Airway epithelial cell (primary cell): ENCODE measurements around the gene KLHDC1. TPM values are rescaled to one million over a fixed set of nuclear protein-coding genes. Genes with fewer than 3 reads are reported as not detected.

ENCODE experiments used
- total RNA-seq: library from RNA; depleted of rRNA; stranded (reverse); fragments of >200 nt; gene quantifications from 2 replicates; pipeline ENCODE4 v1.2.3, GENCODE V29; 2015

KLHDC1 gene
- 0.14 and 0.51 TPM in 2 replicates for total RNA-seq

GRCh38 chr14:49692811-49693734 is at the start of gene KLHDC1:
TSS of gene KLHDC1 (plus strand) at chr14:49693120. CDS start at chr14:49693195, 75 bp downstream.

GRCh38 chr14:49687942-49688700 is 4.8 kb upstream of the KLHDC1 start, which contains the start of gene POLE2:
TSS of gene POLE2 (minus strand) at chr14:49688214. CDS start at chr14:49688203, 11 bp downstream.

GRCh38 chr14:49767571-49768300 is 74.8 kb downstream of the KLHDC1 start, which contains the start of gene KLHDC2:
TSS of gene KLHDC2 (plus strand) at chr14:49768153. CDS start at chr14:49768469, 316 bp downstream.

Other genes with a start within 250 kb of the KLHDC1 start
- 12,829 and 16,337 TPM in 2 replicates for gene RPS29, start 106.7 kb upstream of the KLHDC1 start, total RNA-seq
- gene LRR1, start 94.2 kb upstream of the KLHDC1 start, total RNA-seq = 11.6 and 21.4 TPM in 2 replicates
- gene RPL36AL, start 72.5 kb upstream of the KLHDC1 start, total RNA-seq = 239 and 271 TPM in 2 replicates
- gene MGAT2, start 72.3 kb upstream of the KLHDC1 start, total RNA-seq = 47.7 and 48.6 TPM in 2 replicates
- gene DNAAF2, start 57.9 kb upstream of the KLHDC1 start, total RNA-seq = 14.0 and 20.5 TPM in 2 replicates
- gene POLE2, start 4.9 kb upstream of the KLHDC1 start, total RNA-seq = 14.0 and 15.4 TPM in 2 replicates
- gene KLHDC2, start 75.0 kb downstream of the KLHDC1 start, total RNA-seq = 20.6 and 24.1 TPM in 2 replicates
- 15.2 and 39.1 TPM in 2 replicates for gene NEMF, start 159.7 kb downstream of the KLHDC1 start, total RNA-seq
- 84.6 and 115 TPM in 2 replicates for gene ARF6, start 200.0 kb downstream of the KLHDC1 start, total RNA-seq